GM12864 (cell line): ENCODE measurements around the gene PLAAT4.

ENCODE experiments used
- DNase-seq: peaks from one replicate; pipeline ENCODE4 v3.0.0-alpha.2; 2011; ENCODE audit warnings: low read depth
- H3K4me3 ChIP-seq: 2 replicates; pipeline ENCODE4 v1.5.1; 2011; ENCODE audit warnings: mild to moderate bottlenecking, low read depth, low read length, control low read depth
- CTCF ChIP-seq: IDR thresholded peaks from 2 replicates; pipeline ENCODE4 v1.5.1; 2011; ENCODE audit warnings: low read depth, mild to moderate bottlenecking, moderate library complexity, low read length, control low read depth, inconsistent platforms; ENCODE audit errors: missing control alignments

PLAAT4 gene

GRCh38 chr11:63492441-63492840 is 44.2 kb upstream of the PLAAT4 start:
- no peak for TF ChIP-seq CTCF
- DNase-seq = no peak
- no peak overlapping the region for H3K4me3 ChIP-seq

GRCh38 chr11:63493127-63493526 is 43.5 kb upstream of the PLAAT4 start:
- no peak overlapping the region for H3K4me3 ChIP-seq
- no peak for DNase-seq
- no peak for TF ChIP-seq CTCF

- no peak for DNase-seq
- TF ChIP-seq CTCF = no peak
- H3K4me3 ChIP-seq = no peak overlapping the region
Observed at GRCh38 chr11:63494975-63495374, 41.6 kb upstream of the PLAAT4 start.

GRCh38 chr11:63499874-63500273 is 36.7 kb upstream of the PLAAT4 start:
- no peak overlapping the region for H3K4me3 ChIP-seq
- DNase-seq = no peak
- TF ChIP-seq CTCF = no peak

GRCh38 chr11:63501236-63501635 is 35.4 kb upstream of the PLAAT4 start:
- no peak for TF ChIP-seq CTCF
- DNase-seq = no peak
- H3K4me3 ChIP-seq = no peak overlapping the region

GRCh38 chr11:63502252-63502820 is 34.3 kb upstream of the PLAAT4 start:
- no peak overlapping the region for H3K4me3 ChIP-seq
- TF ChIP-seq CTCF = no peak
- DNase-seq = no peak

- TF ChIP-seq CTCF = no peak
- no peak for DNase-seq
- H3K4me3 ChIP-seq = no peak overlapping the region
Observed at GRCh38 chr11:63503492-63503891, 33.1 kb upstream of the PLAAT4 start.
